Left ventricle myocardium inferior (tissue), 1 donor: Measurements from ENCODE around the gene SLAMF6. TPM values are rescaled to one million over a fixed set of nuclear protein-coding genes. Genes with fewer than 3 reads are reported as not detected.

ENCODE experiments used
- DNase-seq: peaks from one replicate; pipeline ENCODE4 v3.0.0-alpha.2; 2020
- H3K27ac ChIP-seq: fragments of 200-600 bp; replicated peaks from 2 replicates; pipeline ENCODE4 v1.8.0; 2021
- H3K27me3 ChIP-seq: fragments of 200-600 bp; 2 replicates; pipeline ENCODE4 v1.8.0; 2021; ENCODE audit warnings: low read depth
- H3K36me3 ChIP-seq: fragments of 200-600 bp; 2 replicates; pipeline ENCODE4 v1.8.0; 2021
- H3K4me1 ChIP-seq: fragments of 200-600 bp; 2 replicates; pipeline ENCODE4 v1.8.0; 2021
- H3K4me3 ChIP-seq: fragments of 200-600 bp; 2 replicates; pipeline ENCODE4 v1.8.0; 2021; ENCODE audit warnings: mild to moderate bottlenecking, moderate library complexity
- H3K9me3 ChIP-seq: fragments of 200-600 bp; replicated peaks from 2 replicates; pipeline ENCODE4 v1.8.0; 2021
- CTCF ChIP-seq: fragments of 200-600 bp; IDR thresholded peaks from 2 replicates; pipeline ENCODE4 v1.8.0; 2021; ENCODE audit warnings: antibody characterized with exemption, mild to moderate bottlenecking, borderline replicate concordance
- intact Hi-C: fragments of 100-400 bp; cut with micrococcal nuclease; formaldehyde crosslinking; loops from one replicate; pipeline ENCODE4 v1.11.0; 2022
- total RNA-seq: library from RNA; stranded (reverse); fragmentation: NEBNext Ultra II Directional; extraction: Animal tissue kit (Norgen Biotek cat#: 25700); gene quantifications from one replicate; pipeline ENCODE4 v1.2.1, GENCODE V29; 2021
- donor health status: DM: no; HTN: yes; CAD: no; lungs with severe emphysema.

SLAMF6 gene
- total RNA-seq, 1 donor from 2014 or later: 0.22 TPM

GRCh38 chr1:160492617-160493016 is 30.4 kb downstream of the SLAMF6 start:
- no peaks in the 10 kb centered on the region for H3K36me3 ChIP-seq
- TF ChIP-seq CTCF: no peak
- peaks cover 29% of the 10 kb centered on the region for H3K27me3 ChIP-seq
- no peak for DNase-seq
- no peaks in the 10 kb centered on the region for H3K4me1 ChIP-seq
- no peak overlapping the region for H3K27ac ChIP-seq
- no peaks in the 10 kb centered on the region for H3K9me3 ChIP-seq
- intact Hi-C loops: no loop called here
- H3K4me3 ChIP-seq: no peak overlapping the region

GRCh38 chr1:160491981-160492380 is 31.1 kb downstream of the SLAMF6 start:
- no peak for DNase-seq
- no peak overlapping the region for H3K27ac ChIP-seq

GRCh38 chr1:160491017-160491416 is 32.0 kb downstream of the SLAMF6 start:
- H3K27me3 ChIP-seq: peaks cover 34% of the 10 kb centered on the region
- no peak for TF ChIP-seq CTCF
- intact Hi-C loops: no loop called here
- no peak for DNase-seq
- no peaks in the 10 kb centered on the region for H3K9me3 ChIP-seq
- H3K27ac ChIP-seq: no peak overlapping the region
- H3K4me1 ChIP-seq: no peaks in the 10 kb centered on the region
- no peaks in the 10 kb centered on the region for H3K36me3 ChIP-seq
- H3K4me3 ChIP-seq: no peak overlapping the region

More at GRCh38 chr1:160491981-160492380, 31.1 kb downstream of the SLAMF6 start:
- Histone ChIP-seq H3K27me3 (peaks cover 34% of the 10 kb centered on the region), H3K9me3 (no peaks in the 10 kb centered on the region), H3K4me1 (no peaks in the 10 kb centered on the region), H3K36me3 (no peaks in the 10 kb centered on the region), H3K4me3 (no peak overlapping the region)
- intact Hi-C loops: no loop called here
- TF ChIP-seq CTCF: no peak

- intact Hi-C loops: no loop called here
- Histone ChIP-seq H3K27me3 (peaks cover 30% of the 10 kb centered on the region), H3K27ac (no peak overlapping the region), H3K4me1 (no peaks in the 10 kb centered on the region), H3K36me3 (no peaks in the 10 kb centered on the region), H3K9me3 (no peaks in the 10 kb centered on the region), H3K4me3 (no peak overlapping the region)
- no peak for TF ChIP-seq CTCF
- DNase-seq: no peak
Observed at GRCh38 chr1:160489513-160490261, 33.4 kb downstream of the SLAMF6 start.

DNA sequence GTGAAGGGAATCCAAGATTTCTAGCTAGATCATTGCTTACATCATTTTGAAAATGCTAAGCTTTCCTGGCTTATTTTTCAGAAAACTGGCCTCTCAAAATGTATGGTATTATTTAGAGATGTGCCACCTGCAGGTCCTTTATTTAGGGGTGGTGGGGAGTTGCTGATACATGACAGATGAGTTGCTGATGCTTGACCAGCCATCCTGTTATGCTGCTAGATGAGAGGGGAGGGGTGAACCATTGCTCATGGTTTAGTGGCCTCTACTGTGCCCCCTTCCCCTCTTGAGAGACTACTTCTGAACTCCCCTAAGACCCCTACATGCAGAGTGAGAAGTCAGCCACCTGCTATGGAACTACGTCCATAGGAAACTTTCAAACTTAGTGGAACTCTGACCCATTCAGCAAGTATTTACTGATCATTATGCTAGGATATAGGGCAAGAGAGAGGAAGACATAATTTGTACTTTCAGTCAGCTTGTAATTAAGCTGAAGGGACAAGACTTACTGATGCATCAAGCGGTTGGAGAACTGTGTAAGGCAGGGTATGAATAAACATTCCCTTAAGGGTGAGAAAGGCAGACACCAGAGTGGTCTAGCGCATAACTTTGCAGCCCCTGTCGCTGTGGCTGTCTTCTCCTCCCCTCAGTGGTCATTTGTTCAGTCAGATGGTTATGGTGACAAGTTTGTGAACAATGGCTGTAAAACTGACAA is 34.6 kb downstream of the SLAMF6 start:
- TF ChIP-seq CTCF: no peak
- H3K36me3 ChIP-seq: no peaks in the 10 kb centered on the region
- no peak overlapping the region for H3K4me3 ChIP-seq
- H3K27me3 ChIP-seq: peaks cover 30% of the 10 kb centered on the region
- DNase-seq: no peak
- H3K4me1 ChIP-seq: no peaks in the 10 kb centered on the region
- intact Hi-C loops: no loop called here
- no peaks in the 10 kb centered on the region for H3K9me3 ChIP-seq
- H3K27ac ChIP-seq: no peak overlapping the region
